ENCODE results near the gene TTLL13. TPM values are rescaled to one million over a fixed set of nuclear protein-coding genes. Genes with fewer than 3 reads are reported as not detected.

Gene TTLL13
- total and polyA plus RNA-seq, 9 of the 15 experiments (the other 6 are each of a cell fraction or from before 2014, with no cell fraction given): 0.05 to 0.24 (median 0.11) TPM; not detected in 1

GRCh38 chr15:90239371-90239770, 10.0 kb upstream of the TTLL13 start:
- no peak for FAIRE-seq
- ATAC-seq: peak; percentile 72
- peak in 1 of 4 experiments; percentile 69 for DNase-seq (ENCODE audit: extremely low read depth in 1 of 4, low spot score in 3 of 4)
- H3K27ac ChIP-seq (ENCODE audit: extremely low read depth, low read depth, low read length): peak overlapping the region; percentile 36; the same call in 2 of the 3 replicates
- peaks cover 4% of the 10 kb centered on the region; the same call in 2 of the 3 replicates for H3K79me2 ChIP-seq (ENCODE audit: control insufficient read depth, insufficient read depth, low read length)
- CTCF ChIA-PET (ENCODE audit: low intra/inter-chr PET ratio): no interaction called here
- in situ Hi-C loops (cut with MboI) (loop anchor here (10.0 kb wide), 1 partner anchor 455 kb away; no protein-coding TSS in a partner anchor), intact Hi-C loops (cut with micrococcal nuclease) (no loop called here)
- no peaks in the 10 kb centered on the region for H3K27me3 ChIP-seq (ENCODE audit: control insufficient read depth in 2 of 2, insufficient read depth in 2 of 2, low read length in 2 of 2)
- WGBS (ENCODE audit: insufficient coverage, low coverage, missing lambda C conversion rate): 4% methylated on average over 3 of the region's 3 CpGs
- H3K9me3 ChIP-seq (replicated peaks; ENCODE audit: control insufficient read depth, insufficient read depth, low read depth, low read length): no peaks in the 10 kb centered on the region
- no peak overlapping the region for H3K9ac ChIP-seq (ENCODE audit: insufficient read depth in 1 of 2, low read depth in 2 of 2, low read length in 2 of 2)
- peaks cover 21 to 27% of the 10 kb centered on the region in 2 experiments for H3K4me1 ChIP-seq (replicated peaks in 1 of 2; ENCODE audit: control insufficient read depth in 2 of 2, insufficient read depth in 2 of 2, low read length in 2 of 2)
- no TSS peak for BruUV-seq (replicated peaks)
- no peak overlapping the region for H3K4me3 ChIP-seq
- POLR2A ChIA-PET: no interaction called here
- H3K36me3 ChIP-seq (ENCODE audit: control insufficient read depth, insufficient read depth, low read length): peaks cover 19% of the 10 kb centered on the region; the same call in 2 of the 3 replicates
- H3K9me1 ChIP-seq (ENCODE audit: control insufficient read depth, insufficient read depth, low read length): peaks cover 3% of the 10 kb centered on the region
- no peaks in the 10 kb centered on the region for H4K20me1 ChIP-seq (replicated peaks; ENCODE audit: control insufficient read depth, insufficient read depth, low read length)
- peak overlapping the region; percentile 56; the same call in 1 of the 2 replicates for H2AFZ ChIP-seq (ENCODE audit: low read depth, low read length)
- no peak overlapping the region; the same call in 1 of the 2 replicates for H3K4me2 ChIP-seq (ENCODE audit: insufficient read depth, low read length)
- TF ChIP-seq ZFP1 (CRISPR knock-in tag; IDR thresholded peaks at IDR 0.05) (no peak), MTF1 (CRISPR knock-in tag; IDR thresholded peaks at IDR 0.05; ENCODE audit: borderline replicate concordance) (no peak), JUNB (CRISPR knock-in tag; conservative IDR thresholded peaks at IDR 0.05) (no peak), FOSL1 (tag; conservative IDR thresholded peaks at IDR 0.05) (peak; percentile 73), CEBPB (tag; IDR thresholded peaks at IDR 0.05) (no peak), MBD1 (CRISPR knock-in tag; IDR thresholded peaks at IDR 0.05) (no peak), ZBTB1 (CRISPR knock-in tag; IDR thresholded peaks at IDR 0.05; ENCODE audit: borderline replicate concordance, low read depth) (no peak), CHD2 (IDR thresholded peaks at IDR 0.05; ENCODE audit: low read depth, low read length) (peak; percentile 89), CCNT2 (IDR thresholded peaks at IDR 0.05; ENCODE audit: borderline replicate concordance, extremely low read depth, insufficient read length, low read depth, low read length) (no peak), SAP30 (IDR thresholded peaks at IDR 0.05; ENCODE audit: borderline replicate concordance, insufficient read depth, low read depth, low read length, poor library complexity, severe bottlenecking) (no peak), NELFE (IDR thresholded peaks at IDR 0.05; ENCODE audit: insufficient read depth, insufficient read length) (no peak), EGR1 (conservative IDR thresholded peaks at IDR 0.05) (0 out of 2 replicates have a peak, but pooled peaks have one; percentile 9), SMARCC2 (IDR thresholded peaks at IDR 0.05; ENCODE audit: low read depth) (no peak), CBFA2T3 (IDR thresholded peaks at IDR 0.05) (no peak), SFPQ (IDR thresholded peaks at IDR 0.05; ENCODE audit: low read depth, low read length) (no peak), PHTF2 (CRISPR knock-in tag; IDR thresholded peaks at IDR 0.05) (no peak), NCOA6 (IDR thresholded peaks at IDR 0.05) (no peak), RBM22 (IDR thresholded peaks at IDR 0.05; ENCODE audit: low read depth, low read length, poor library complexity, severe bottlenecking) (no peak), ATF3 (IDR thresholded peaks at IDR 0.05) (no peak), ATF3 (CRISPR knock-in tag; conservative IDR thresholded peaks at IDR 0.05) (no peak)

Data from K562 (cell line).